Stimulated activated CD8-positive, alpha-beta memory T cell treated with anti-CD3 and anti-CD28 coated beads, Interleukin-2, amount 100 ng/mL, for 48 hours (primary cell): Measurements from ENCODE around the gene MAPK11.

Experiments
- DNase-seq, 2 donors: peaks; one replicate each; pipeline ENCODE4 v3.0.0-alpha.2; 2020; ENCODE audit warnings: low read depth in 2 of 2

Gene MAPK11

DNA sequence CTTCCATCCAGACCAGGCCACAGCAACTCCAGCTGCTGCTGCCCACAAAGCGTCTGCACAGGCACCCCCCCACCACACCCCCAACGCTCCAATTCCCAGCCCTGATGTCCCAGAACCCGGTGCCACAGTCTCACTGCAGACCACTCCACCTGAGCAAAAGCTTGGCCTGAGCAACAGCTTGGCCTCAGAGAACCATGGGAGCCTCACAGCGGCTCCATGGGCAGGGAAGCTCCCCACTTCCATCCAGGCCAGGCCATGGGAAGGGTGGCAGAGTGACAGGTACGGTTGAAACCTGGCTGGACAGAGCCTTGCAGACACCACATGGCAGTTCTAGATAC is 24.1 kb upstream of the MAPK11 start:
- no peak for DNase-seq

- no peak for DNase-seq
Observed at GRCh38 chr22:50293441-50294318, 23.5 kb upstream of the MAPK11 start.

- DNase-seq = no peak
Observed at GRCh38 chr22:50292643-50293440, 22.7 kb upstream of the MAPK11 start.

- no peak for DNase-seq
Observed at GRCh38 chr22:50289942-50290630, 19.9 kb upstream of the MAPK11 start.

DNA sequence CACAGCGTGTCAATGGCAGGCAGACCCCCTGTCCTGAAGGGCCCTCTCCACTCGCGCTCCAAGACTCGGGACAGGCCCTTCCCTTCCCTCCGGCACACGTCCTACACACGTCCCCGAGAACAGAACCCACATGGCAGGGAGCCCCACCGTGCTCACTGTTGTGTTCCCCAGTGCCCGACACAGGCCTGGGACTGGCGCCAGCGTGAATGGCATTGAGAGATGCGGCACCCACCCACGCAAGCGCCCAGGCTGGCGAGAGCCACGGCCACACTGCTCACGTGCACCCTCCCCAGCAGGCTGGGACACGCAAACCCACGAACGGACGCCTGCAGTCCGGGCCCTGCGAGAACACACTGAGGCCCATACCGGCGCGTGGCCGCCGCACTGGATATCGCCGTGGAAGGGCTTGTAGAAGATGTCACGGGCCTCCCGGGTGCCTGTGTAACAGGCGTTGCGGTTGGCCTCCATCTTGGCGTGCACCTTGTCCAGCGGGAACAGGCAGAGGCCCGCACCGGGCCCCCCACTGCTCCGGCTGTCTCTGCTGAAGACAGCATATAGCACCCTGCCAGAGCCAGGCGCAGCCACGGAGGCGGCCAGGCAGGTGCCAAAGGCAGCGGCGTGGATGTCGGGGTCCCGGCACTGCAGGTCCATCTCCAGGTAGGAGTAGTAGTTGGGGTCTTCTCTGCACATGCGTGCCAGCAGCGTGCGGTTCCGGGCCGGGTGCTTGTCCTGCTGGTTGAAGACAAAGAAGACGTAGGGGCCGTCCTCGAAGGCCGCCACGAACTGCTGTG is 19.2 kb upstream of the MAPK11 start:
- DNase-seq = no peak

GRCh38 chr22:50287731-50288130 is 17.6 kb upstream of the MAPK11 start:
- no peak for DNase-seq

GRCh38 chr22:50286701-50287318 is 16.6 kb upstream of the MAPK11 start:
- DNase-seq = no peak

GRCh38 chr22:50286275-50286674 is 16.1 kb upstream of the MAPK11 start:
- DNase-seq = no peak

DNA sequence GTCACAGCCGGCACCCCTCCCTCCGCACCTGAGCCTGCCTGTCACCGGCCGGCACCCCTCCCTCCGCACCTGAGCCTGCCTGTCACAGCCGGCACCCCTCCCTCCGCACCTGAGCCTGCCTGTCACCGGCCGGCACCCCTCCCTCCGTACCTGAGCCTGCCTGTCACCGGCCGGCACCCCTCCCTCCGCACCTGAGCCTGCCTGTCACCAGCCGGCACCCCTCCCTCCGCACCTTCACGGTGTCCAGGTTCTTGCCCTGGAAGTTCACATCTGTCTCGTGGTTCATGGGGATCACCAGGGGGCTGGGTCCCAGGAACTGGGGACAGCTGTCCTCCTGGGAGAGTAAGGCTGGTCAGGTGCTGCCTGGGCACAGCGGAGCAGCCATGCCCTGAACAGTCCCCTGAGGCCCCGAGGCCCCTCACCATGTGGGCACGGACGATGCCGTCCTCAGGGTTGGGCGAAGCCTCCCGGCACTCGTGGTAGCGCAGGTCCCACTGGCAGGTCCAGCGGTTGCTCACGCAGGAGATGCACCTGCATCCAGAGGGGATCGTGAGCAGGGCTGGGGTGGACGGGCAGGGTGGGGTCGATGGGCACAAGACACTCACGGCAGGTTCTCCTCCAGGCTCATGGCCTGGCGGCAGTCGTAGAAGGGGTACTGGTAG is 15.5 kb upstream of the MAPK11 start:
- no peak for DNase-seq

GRCh38 chr22:50284479-50284878 is 14.3 kb upstream of the MAPK11 start:
- no peak for DNase-seq

GRCh38 chr22:50283821-50284220 is 13.6 kb upstream of the MAPK11 start:
- DNase-seq = no peak

DNA sequence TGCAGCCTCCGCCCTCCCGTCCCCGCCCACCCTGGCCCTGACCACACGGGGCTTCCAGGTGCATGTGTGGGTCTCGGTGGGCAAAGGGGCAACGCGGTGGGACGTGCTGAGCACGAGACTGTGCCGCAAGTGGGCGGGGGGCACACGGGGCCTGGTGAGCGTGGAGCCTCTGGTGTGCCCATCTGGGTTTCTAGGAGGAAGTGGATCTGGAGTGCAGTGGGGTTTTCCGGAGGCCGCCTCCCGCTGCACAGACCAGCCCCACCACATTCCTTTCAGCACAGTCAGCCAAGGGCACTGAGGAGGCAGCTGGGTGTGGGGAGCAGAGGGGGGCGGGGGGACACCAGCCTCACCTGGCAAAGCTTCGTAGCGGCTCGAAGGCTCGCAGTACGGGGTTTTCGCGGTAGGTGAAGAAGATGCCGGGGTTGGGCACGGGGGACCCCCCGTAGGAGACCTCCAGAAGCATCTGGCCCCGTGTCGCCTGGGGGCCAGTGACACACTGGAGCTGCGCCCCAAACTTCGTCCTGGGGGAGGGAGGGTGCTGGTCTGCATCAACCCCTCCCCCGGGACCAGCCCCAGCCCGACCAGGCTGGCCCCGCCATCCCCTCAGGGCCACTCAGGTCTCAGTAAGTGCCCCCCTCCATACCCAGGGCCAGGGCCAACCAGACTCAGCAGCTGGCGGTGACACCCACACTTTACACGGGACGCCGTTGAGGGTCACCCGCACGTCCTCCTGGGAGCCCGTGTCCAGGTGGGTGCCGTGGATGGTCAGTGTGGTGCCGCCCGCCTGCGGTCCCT is 12.4 kb upstream of the MAPK11 start:
- no peak for DNase-seq

DNA sequence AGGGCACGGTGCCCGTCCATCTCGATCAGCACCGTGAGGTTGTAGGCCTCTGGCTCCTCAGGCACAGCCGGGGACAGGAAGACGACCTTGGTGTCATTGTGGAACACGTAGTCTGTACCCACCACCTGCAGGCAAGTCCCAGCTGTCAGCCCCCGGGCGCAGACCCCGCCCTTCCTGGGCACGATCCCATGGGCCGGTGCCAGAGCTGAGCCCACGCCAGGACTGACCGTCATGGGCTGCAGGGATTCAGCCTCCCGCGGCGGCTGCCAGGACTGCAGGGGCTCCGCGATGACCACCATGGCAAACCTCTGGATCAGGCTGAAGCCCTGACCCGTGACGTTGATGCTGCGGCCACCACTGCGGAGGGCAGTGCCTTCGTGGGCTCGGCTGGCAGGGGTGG is 11.8 kb upstream of the MAPK11 start:
- no peak for DNase-seq

DNA sequence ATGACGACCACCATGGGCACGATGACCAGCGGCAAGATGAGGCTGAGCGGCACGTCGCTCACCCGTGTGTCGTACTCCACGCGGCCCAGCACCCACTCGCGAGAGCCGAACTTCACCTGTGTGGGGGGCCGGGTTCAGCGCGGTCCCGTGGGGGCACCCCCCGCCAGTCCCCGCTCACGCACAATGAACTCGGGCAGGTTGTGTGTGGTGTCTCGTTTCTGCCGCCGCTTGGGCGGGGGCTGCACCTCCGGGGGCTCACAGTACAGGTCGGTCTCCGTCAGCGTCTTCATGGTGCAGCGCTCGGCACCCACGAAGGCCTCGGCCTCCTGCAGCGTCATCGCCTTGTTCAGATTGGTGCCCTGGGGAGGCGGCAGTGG is 11.2 kb upstream of the MAPK11 start:
- DNase-seq = no peak

- no peak for DNase-seq
Observed at GRCh38 chr22:50280708-50281383, 10.7 kb upstream of the MAPK11 start.

GRCh38 chr22:50280022-50280707 is 10.0 kb upstream of the MAPK11 start:
- DNase-seq = no peak

- no peak for DNase-seq
Observed at GRCh38 chr22:50278956-50279619, 8.9 kb upstream of the MAPK11 start.

DNA sequence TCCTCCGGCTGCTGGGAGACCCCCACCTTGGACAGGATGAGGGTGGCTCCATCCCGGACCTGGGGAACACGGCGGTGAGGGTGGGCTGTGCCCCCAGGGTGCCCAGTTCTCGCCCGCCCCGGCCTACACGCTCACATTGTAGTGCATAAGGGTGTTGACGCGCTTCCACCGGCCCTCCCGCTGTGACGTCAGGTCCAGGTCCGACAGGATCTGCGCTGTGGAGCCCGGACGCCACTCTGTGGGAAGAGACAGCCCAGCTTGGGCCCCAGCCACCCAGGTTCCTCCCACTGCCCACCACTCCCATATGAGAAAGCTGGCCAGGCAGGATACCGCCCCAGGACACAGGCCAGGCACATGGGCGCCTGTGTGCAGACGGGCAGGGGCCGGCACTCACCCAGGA is 8.3 kb upstream of the MAPK11 start:
- DNase-seq = no peak
